Endothelial cell of umbilical vein (primary cell): Measurements from ENCODE around the gene NRXN3. TPM values are rescaled to one million over a fixed set of nuclear protein-coding genes. Genes with fewer than 3 reads are reported as not detected.

Experiments
- BruUV-seq: library from RNA; stranded (reverse); fragments of 400-500 nt; replicated peaks from 2 replicates; lab custom pipeline; 2021; lab: Mats Ljungman, UMichigan
- CTCF ChIA-PET: fragments of 300-600, 350-600 bp; sonication (Branson Sonifier 250); formaldehyde crosslinking; loops from one replicate; lab custom pipeline; 2021; ENCODE audit warnings: antibody characterized with exemption, inconsistent platforms; lab: Charles Lee
- POLR2A ChIA-PET: fragments of 300-600, 350-600 bp; sonication (Branson Sonifier 250); formaldehyde crosslinking; loops from one replicate; lab custom pipeline; 2021; ENCODE audit warnings: antibody characterized with exemption, inconsistent platforms; lab: Charles Lee
- DNase-seq: peaks from one replicate; pipeline ENCODE4 v3.0.0-alpha.2; 2011; ENCODE audit warnings: low read depth, low spot score
- FAIRE-seq: peaks from 2 replicates; lab custom pipeline; 2011; peaks lifted over from hg19 to GRCh38; lab: Jason Lieb, UNC
- H2AFZ ChIP-seq: 2 replicates; pipeline ENCODE4 v1.6.0; 2012; ENCODE audit warnings: low read depth, low read length, control low read depth, inconsistent platforms
- H3K27ac ChIP-seq: 2 replicates; pipeline ENCODE4 v1.5.1; 2011; ENCODE audit warnings: low read depth, mild to moderate bottlenecking, control low read depth, low read length, moderate library complexity; ENCODE audit not compliant: insufficient read depth
- H3K27me3 ChIP-seq, 2 experiments: 2 replicates each; pipeline versions ENCODE4 v1.6.0 to v1.6.1; 2011; ENCODE audit warnings: low read length in 2 of 2, mixed read lengths in 1 of 2; ENCODE audit not compliant: control insufficient read depth in 2 of 2, insufficient read depth in 2 of 2
- H3K36me3 ChIP-seq, 2 experiments: 2 replicates in 1 of 2; 3 replicates in 1 of 2; pipeline ENCODE4 v1.5.1; 2011; ENCODE audit warnings: low read length in 2 of 2, mild to moderate bottlenecking in 1 of 2, moderate library complexity in 1 of 2; ENCODE audit not compliant: control insufficient read depth in 2 of 2, insufficient read depth in 2 of 2; ENCODE audit errors: extremely low read depth in 1 of 2
- H3K4me1 ChIP-seq: 3 replicates; pipeline ENCODE4 v1.5.1; 2011; ENCODE audit warnings: mild to moderate bottlenecking, low read length; ENCODE audit not compliant: control insufficient read depth, insufficient read depth; ENCODE audit errors: extremely low read depth
- H3K4me2 ChIP-seq: 2 replicates; pipeline ENCODE4 v1.6.1; 2011; ENCODE audit warnings: low read length, control low read depth, mixed read lengths; ENCODE audit not compliant: insufficient read depth
- H3K4me3 ChIP-seq, 3 experiments: fragments of 200-600 bp in 1 of 3; sonication (generic), shearing (Covaris generic) in 1 of 3; replicated peaks in 1 of 3; 2 replicates each; pipeline ENCODE4 v1.5.1; 2011 to 2016; ENCODE audit warnings: control low read depth in 3 of 3, low read length in 3 of 3, mild to moderate bottlenecking in 2 of 3, inconsistent platforms in 1 of 3, low read depth in 1 of 3, moderate library complexity in 1 of 3; ENCODE audit not compliant: insufficient read depth in 1 of 3
- H3K79me2 ChIP-seq: 2 replicates; pipeline ENCODE4 v1.6.0; 2012; ENCODE audit warnings: low read length, inconsistent platforms; ENCODE audit not compliant: control insufficient read depth, insufficient read depth
- H3K9ac ChIP-seq: replicated peaks from 2 replicates; pipeline ENCODE3; 2011; ENCODE audit warnings: low read length, control low read depth; ENCODE audit not compliant: insufficient read depth; ENCODE audit errors: extremely low read depth
- H3K9me1 ChIP-seq: replicated peaks from 3 replicates; pipeline ENCODE4 v1.6.0; 2011; ENCODE audit warnings: mild to moderate bottlenecking, low read length; ENCODE audit not compliant: control insufficient read depth, insufficient read depth; ENCODE audit errors: extremely low read depth
- H3K9me3 ChIP-seq: replicated peaks from 2 replicates; pipeline ENCODE4 v1.5.1; 2012; ENCODE audit warnings: low read length, inconsistent platforms; ENCODE audit not compliant: control insufficient read depth, insufficient read depth
- H4K20me1 ChIP-seq: replicated peaks from 2 replicates; pipeline ENCODE3; 2011; ENCODE audit warnings: mild to moderate bottlenecking, low read length; ENCODE audit not compliant: control insufficient read depth, insufficient read depth; ENCODE audit errors: extremely low read depth
- CTCF ChIP-seq, 2 donors: IDR thresholded peaks; 1 replicate in 1 of 2; 2 replicates in 1 of 2; pipeline ENCODE4 v1.5.1; 2011; ENCODE audit warnings: low read length in 2 of 2, mild to moderate bottlenecking in 2 of 2, moderate library complexity in 2 of 2, control low read depth in 1 of 2, inconsistent platforms in 1 of 2, low read depth in 1 of 2; ENCODE audit not compliant: insufficient read depth in 1 of 2; ENCODE audit errors: extremely low read depth in 1 of 2
- EZH2 ChIP-seq: IDR thresholded peaks from 2 replicates; pipeline ENCODE4 v1.6.1; 2012; ENCODE audit warnings: borderline replicate concordance, low read depth, mild to moderate bottlenecking, moderate library complexity, low read length, inconsistent platforms; ENCODE audit not compliant: severe bottlenecking
- FOS ChIP-seq: IDR thresholded peaks from 2 replicates; pipeline ENCODE4 v1.6.1; 2011; ENCODE audit warnings: mild to moderate bottlenecking, low read length, moderate library complexity, borderline replicate concordance; ENCODE audit not compliant: insufficient read depth
- GATA2 ChIP-seq: IDR thresholded peaks from 2 replicates; pipeline ENCODE4 v1.7.0; 2011; ENCODE audit warnings: low read depth, mild to moderate bottlenecking, moderate library complexity, mixed read lengths, low read length; ENCODE audit not compliant: insufficient read length, insufficient read depth
- JUN ChIP-seq: IDR thresholded peaks from 2 replicates; pipeline ENCODE4 v1.6.1; 2011; ENCODE audit warnings: borderline replicate concordance, low read depth; ENCODE audit not compliant: insufficient read length, insufficient read depth
- MAX ChIP-seq: IDR thresholded peaks from 2 replicates; pipeline ENCODE4 v1.6.1; 2011; ENCODE audit not compliant: insufficient read depth, insufficient read length
- MYC ChIP-seq: IDR thresholded peaks from one replicate; pipeline ENCODE4 v1.6.1; 2011; ENCODE audit warnings: mild to moderate bottlenecking, low read depth, low read length
- POLR2A ChIP-seq: IDR thresholded peaks from 2 replicates; pipeline ENCODE4 v1.6.1; 2012; ENCODE audit warnings: low read depth, mild to moderate bottlenecking, control low read depth, low read length
- POLR2AphosphoS5 ChIP-seq: IDR thresholded peaks from 2 replicates; pipeline ENCODE4 v1.6.1; 2012; ENCODE audit warnings: low read depth, mild to moderate bottlenecking, control low read depth, low read length, moderate library complexity; ENCODE audit not compliant: insufficient read depth
- dilution Hi-C: fragments of 300-500 bp; cut with MboI; formaldehyde crosslinking; loops from one replicate; pipeline ENCODE4 v1.15.0; 2019; ENCODE audit warnings: low sequenced_read_pairs; ENCODE audit not compliant: extremely low pct_ligation_motif_present
- intact Hi-C: fragments of 100-400 bp; cut with micrococcal nuclease; formaldehyde crosslinking; loops from one replicate; pipeline ENCODE4 v1.10.0; 2022
- polyA plus RNA-seq, 4 experiments: library from polyadenylated mRNA; depleted of rRNA in 3 of 4; stranded (reverse) in 3 of 4; unstranded in 1 of 4; fragments of >200 nt; gene quantifications; 2 replicates each; pipeline versions ENCODE4 v1.2.1 to v1.2.3, GENCODE V29; 2011 to 2012; ENCODE audit warnings: missing spikeins in 1 of 4
- total RNA-seq: library from RNA; stranded (reverse); gene quantifications from 2 replicates; pipeline ENCODE4 v1.2.3, GENCODE V29; 2021

Gene NRXN3
- total and polyA plus RNA-seq, 2 donors (not counting 3 experiments of a cell fraction or from before 2014, with no cell fraction given), result 0.72 to 4.2 TPM

GRCh38 chr14:79861111-79861510 lies 1690.9 kb downstream of the NRXN3 start:
- no peak for FAIRE-seq
- TF ChIP-seq CTCF (IDR thresholded peaks at IDR 0.05; ENCODE audit: extremely low read depth in 1 of 2, insufficient read depth in 1 of 2, low read depth in 1 of 2, low read length in 2 of 2) (no peak), FOS (no peak), JUN (no peak), POLR2A (no peak), GATA2 (no peak), MAX (no peak), EZH2 (no peak), MYC (no peak), POLR2AphosphoS5 (no peak)
- POLR2A ChIA-PET, result no interaction called here
- dilution Hi-C loops (no loop called here), intact Hi-C loops (no loop called here)
- H3K79me2 ChIP-seq, result no peaks in the 10 kb centered on the region
- H4K20me1 ChIP-seq, result no peaks in the 10 kb centered on the region
- no peak overlapping the region for H2AFZ ChIP-seq
- no peak overlapping the region for H3K4me2 ChIP-seq
- peaks cover 3% of the 10 kb centered on the region for H3K9me3 ChIP-seq
- H3K4me1 ChIP-seq, result no peaks in the 10 kb centered on the region
- H3K27me3 ChIP-seq, result no peaks in the 10 kb centered on the region
- H3K4me3 ChIP-seq, result no peak overlapping the region
- no peak overlapping the region for H3K9ac ChIP-seq
- no peak for DNase-seq
- no TSS peak for BruUV-seq
- no peaks in the 10 kb centered on the region for H3K36me3 ChIP-seq
- no peaks in the 10 kb centered on the region for H3K9me1 ChIP-seq
- H3K27ac ChIP-seq, result no peak overlapping the region
- CTCF ChIA-PET, result no interaction called here
